ES-I3 (cell line): Measurements from ENCODE around the gene VMO1.
"Not testable (repeated sequence)": the region's sequence is repeated elsewhere in the genome, so short reads cannot be mapped to it uniquely, and the experiment has no call there.

Experiments used
- H3K36me3 ChIP-seq: 2 replicates; pipeline ENCODE4 v1.6.1; 2013; ENCODE audit warnings: mild to moderate bottlenecking, low read length, control low read depth, moderate library complexity; ENCODE audit not compliant: insufficient read depth
- H3K4me1 ChIP-seq: 2 replicates; pipeline ENCODE4 v1.6.1; 2013; ENCODE audit warnings: mild to moderate bottlenecking, control low read depth, low read length; ENCODE audit not compliant: insufficient read depth
- H3K9ac ChIP-seq: 2 replicates; pipeline ENCODE4 v1.6.1; 2013; ENCODE audit warnings: low read depth, mild to moderate bottlenecking, low read length, moderate library complexity
- H3K9me3 ChIP-seq: 2 replicates; pipeline ENCODE4 v1.6.1; 2013; ENCODE audit warnings: mild to moderate bottlenecking, low read length, moderate library complexity; ENCODE audit not compliant: control insufficient read depth, insufficient read depth

The VMO1 gene

GRCh38 chr17:4786106-4786511, at the start of gene VMO1:
TSS of gene VMO1 (minus strand) at chr17:4786364. CDS start at chr17:4786352, 12 bp downstream.
- Histone ChIP-seq H3K9ac (no peak within 1 kb of the TSS), H3K4me1 (0 out of 2 replicates have a peak, but pooled peaks cover 4% of the 10 kb centered on the region), H3K36me3 (no peaks in the 10 kb centered on the region), H3K9me3 (no peaks in the 10 kb centered on the region)

GRCh38 chr17:4834681-4835020, 48.5 kb upstream of the VMO1 start:
- H3K4me1 ChIP-seq = peaks cover 12% of the 10 kb centered on the region
- H3K9ac ChIP-seq = peak overlapping the region; percentile 80; the same call in 1 of the 2 replicates
- H3K9me3 ChIP-seq = no peaks in the 10 kb centered on the region
- peaks cover 7% of the 10 kb centered on the region; the same call in 1 of the 2 replicates for H3K36me3 ChIP-seq

GRCh38 chr17:4833941-4834680, 47.9 kb upstream of the VMO1 start:
- peak overlapping the region; percentile 80 for H3K9ac ChIP-seq
- peaks cover 12% of the 10 kb centered on the region for H3K4me1 ChIP-seq
- H3K9me3 ChIP-seq = no peaks in the 10 kb centered on the region
- H3K36me3 ChIP-seq = peaks cover 7% of the 10 kb centered on the region; the same call in 1 of the 2 replicates

GRCh38 chr17:4833178-4833940, 47.2 kb upstream of the VMO1 start, which contains the start of gene MINK1:
TSS of gene MINK1 (plus strand) at chr17:4833340. CDS start at chr17:4833584, 244 bp downstream.
- Histone ChIP-seq H3K9me3 (no peaks in the 10 kb centered on the region), H3K4me1 (peaks cover 12% of the 10 kb centered on the region), H3K36me3 (peaks cover 7% of the 10 kb centered on the region; the same call in 1 of the 2 replicates), H3K9ac (peak within 1 kb of the TSS; percentile 80)

GRCh38 chr17:4832829-4833177, 46.6 kb upstream of the VMO1 start:
- Histone ChIP-seq H3K9ac (peak overlapping the region; percentile 80), H3K4me1 (peaks cover 12% of the 10 kb centered on the region)
- not testable (repeated sequence) for H3K9me3 ChIP-seq, H3K36me3 ChIP-seq

- no peaks in the 10 kb centered on the region for H3K9me3 ChIP-seq
- no peak overlapping the region; the same call in 1 of the 2 replicates for H3K9ac ChIP-seq
- H3K4me1 ChIP-seq = 0 out of 2 replicates have a peak, but pooled peaks cover 4% of the 10 kb centered on the region
- H3K36me3 ChIP-seq = no peaks in the 10 kb centered on the region
Observed at GRCh38 chr17:4827399-4827798, 41.2 kb upstream of the VMO1 start.

GRCh38 chr17:4823373-4824089, 37.4 kb upstream of the VMO1 start:
- Histone ChIP-seq H3K4me1 (0 out of 2 replicates have a peak, but pooled peaks cover 4% of the 10 kb centered on the region), H3K9me3 (no peaks in the 10 kb centered on the region), H3K36me3 (no peaks in the 10 kb centered on the region), H3K9ac (no peak overlapping the region)

- no peaks in the 10 kb centered on the region for H3K36me3 ChIP-seq
- no peaks in the 10 kb centered on the region for H3K9me3 ChIP-seq
- no peak overlapping the region for H3K9ac ChIP-seq
- 0 out of 2 replicates have a peak, but pooled peaks cover 4% of the 10 kb centered on the region for H3K4me1 ChIP-seq
Observed at GRCh38 chr17:4822835-4823234, 36.7 kb upstream of the VMO1 start.

GRCh38 chr17:4818276-4818675, 32.1 kb upstream of the VMO1 start:
- no peaks in the 10 kb centered on the region for H3K4me1 ChIP-seq
- no peaks in the 10 kb centered on the region for H3K9me3 ChIP-seq
- no peak overlapping the region for H3K9ac ChIP-seq
- no peaks in the 10 kb centered on the region for H3K36me3 ChIP-seq

GRCh38 chr17:4816826-4817225, 30.7 kb upstream of the VMO1 start:
- Histone ChIP-seq H3K9ac (no peak overlapping the region), H3K4me1 (no peaks in the 10 kb centered on the region), H3K9me3 (no peaks in the 10 kb centered on the region), H3K36me3 (no peaks in the 10 kb centered on the region)

- no peaks in the 10 kb centered on the region for H3K4me1 ChIP-seq
- no peak overlapping the region for H3K9ac ChIP-seq
- no peaks in the 10 kb centered on the region for H3K9me3 ChIP-seq
- no peaks in the 10 kb centered on the region; the same call in 1 of the 2 replicates for H3K36me3 ChIP-seq
Observed at GRCh38 chr17:4815043-4815675, 29.0 kb upstream of the VMO1 start.

GRCh38 chr17:4812690-4813089, 26.5 kb upstream of the VMO1 start:
- H3K9me3 ChIP-seq = no peaks in the 10 kb centered on the region
- peaks cover 5% of the 10 kb centered on the region for H3K36me3 ChIP-seq
- no peaks in the 10 kb centered on the region; the same call in 1 of the 2 replicates for H3K4me1 ChIP-seq
- no peak overlapping the region for H3K9ac ChIP-seq

- Histone ChIP-seq H3K9ac (no peak overlapping the region), H3K4me1 (no peaks in the 10 kb centered on the region; the same call in 1 of the 2 replicates), H3K9me3 (no peaks in the 10 kb centered on the region), H3K36me3 (peaks cover 5% of the 10 kb centered on the region)
Observed at GRCh38 chr17:4811471-4811870, 25.3 kb upstream of the VMO1 start.
